Posterior cingulate gyrus (tissue), 11 donors: ENCODE measurements around the gene STXBP4.
A peak's percentile ranks its signal among the peaks of the same experiment; 100 is the strongest.

Source experiments
- DNase-seq, 10 donors: peaks; one replicate each; pipeline versions ENCODE4 v3.0.0 to v3.0.0-alpha.2; 2020 to 2021; ENCODE audit warnings: mixed read lengths in 3 of 10
- intact Hi-C: fragments of 100-400 bp; cut with DNase I; formaldehyde crosslinking; loops from one replicate; pipeline ENCODE4 v1.15.1; 2023

STXBP4 gene

DNA sequence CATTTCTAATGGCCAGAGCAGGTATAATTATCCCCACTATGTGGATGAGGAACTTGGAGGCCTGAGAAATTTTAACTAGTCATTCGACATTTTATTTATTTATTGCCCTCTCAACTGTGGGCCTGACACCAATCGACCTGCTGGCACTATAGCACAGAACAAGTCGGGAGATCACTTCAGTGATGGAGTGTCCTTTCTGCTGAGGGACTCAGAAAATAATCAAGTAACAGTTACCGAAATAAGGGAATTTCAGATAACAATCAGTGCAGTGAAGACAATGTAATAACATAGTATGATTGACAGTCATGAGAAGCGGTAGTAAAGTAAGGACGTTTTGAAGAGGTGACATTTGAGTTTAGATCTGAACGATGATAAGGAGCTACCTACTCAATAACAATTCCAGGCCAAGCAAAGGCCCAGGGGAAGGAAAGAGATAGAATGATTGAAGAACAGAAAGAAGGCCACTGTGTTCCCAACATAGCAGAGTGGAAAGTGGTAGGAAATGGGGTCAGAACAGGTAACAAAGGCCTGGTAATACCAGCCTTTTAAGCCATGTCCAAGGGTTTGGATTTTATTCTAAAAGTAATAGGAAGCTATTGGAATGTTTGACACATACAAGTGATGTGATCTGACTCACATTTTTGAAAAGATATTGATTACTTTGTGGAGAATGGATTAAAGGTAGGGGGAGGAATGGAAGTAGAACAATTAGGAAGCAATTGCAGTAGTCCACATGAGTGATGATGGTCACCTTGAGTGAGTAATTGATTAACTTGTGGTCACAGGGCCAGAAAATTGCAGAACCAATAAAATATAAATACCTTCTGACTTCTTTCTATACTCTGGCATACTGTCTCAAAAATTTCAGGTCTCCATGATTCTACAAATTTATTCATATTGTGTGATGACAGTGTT, 1.4 kb downstream of the STXBP4 start:
- DNase-seq = no peak
- intact Hi-C loops = loop anchor here (2.0 to 5.0 kb wide), 2 partner anchors 69 to 267 kb away; partner anchors contain the start of gene TOM1L1

DNA sequence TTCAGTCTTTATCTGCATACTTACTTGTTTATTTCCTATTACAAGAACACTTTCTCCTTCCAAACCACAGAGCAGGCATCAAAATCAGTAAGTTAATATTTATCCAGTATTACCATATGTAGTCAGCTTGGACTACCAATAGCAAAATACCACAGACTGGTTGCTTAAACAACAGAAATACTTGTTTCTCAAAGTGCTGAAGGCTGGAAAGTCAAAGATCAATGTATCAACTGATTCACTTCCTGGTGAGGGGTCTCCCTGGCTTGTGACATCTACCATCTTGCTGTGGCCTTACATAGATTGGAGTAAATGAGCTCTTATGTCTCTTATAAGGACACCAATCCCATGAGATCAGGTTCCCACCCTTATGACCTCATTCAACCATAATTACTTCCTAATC, 2.6 kb downstream of the STXBP4 start:
- no peak for DNase-seq
- intact Hi-C loops = no loop called here

DNA sequence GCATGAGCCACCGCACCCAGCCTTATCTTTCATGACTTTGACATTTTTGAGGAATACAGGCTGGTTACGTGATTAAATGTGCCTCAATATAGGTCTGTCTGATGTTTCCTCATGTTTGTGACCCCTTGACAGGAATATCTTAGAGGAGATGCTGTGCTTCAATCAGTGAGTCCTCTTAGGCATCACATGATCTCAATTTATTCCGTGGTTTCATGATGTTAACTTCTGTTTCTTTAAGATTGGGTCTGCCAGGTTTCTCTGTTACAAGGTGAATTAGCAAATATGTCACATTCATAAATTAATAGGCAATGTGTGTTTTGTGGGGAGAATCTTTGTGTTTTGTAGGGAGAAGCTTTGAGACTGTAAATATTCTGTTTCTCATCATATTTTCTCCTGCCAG, 3.3 kb downstream of the STXBP4 start:
- no peak for DNase-seq
- intact Hi-C loops = no loop called here

DNA sequence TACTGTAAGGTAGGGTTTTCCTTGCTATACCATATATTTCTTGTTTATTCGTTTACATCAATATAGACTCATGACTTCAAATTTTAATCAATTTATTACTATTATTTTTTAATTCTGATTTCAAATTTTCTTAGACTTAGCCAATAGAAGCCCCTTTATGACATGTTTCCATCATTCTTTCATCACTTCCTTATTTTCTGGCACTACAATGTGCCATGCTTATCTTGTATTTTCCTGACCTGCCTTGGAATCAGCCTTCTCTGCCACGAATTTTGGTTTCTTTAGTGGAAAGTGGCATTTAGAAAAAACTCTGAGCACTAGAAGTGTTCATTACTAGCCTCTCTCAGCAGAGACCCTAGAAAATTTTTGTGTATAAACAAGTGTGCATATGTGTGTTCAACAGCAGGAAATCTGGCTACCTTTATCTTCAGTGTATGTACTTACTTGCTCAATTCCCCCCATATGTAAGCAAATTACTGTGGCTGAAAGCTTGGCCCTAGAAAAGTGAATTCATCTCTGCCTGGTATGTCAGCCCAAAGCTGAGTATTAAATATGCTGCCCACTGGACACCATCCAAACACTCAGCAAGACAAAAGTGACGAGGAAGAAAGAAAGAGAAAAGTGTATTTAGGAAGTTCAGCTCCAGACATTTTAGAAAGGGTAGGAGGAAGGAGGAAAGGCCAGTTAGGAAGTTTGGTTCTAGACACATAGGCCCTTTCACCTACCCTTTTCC, 4.0 kb downstream of the STXBP4 start:
- intact Hi-C loops = no loop called here
- no peak for DNase-seq

DNA sequence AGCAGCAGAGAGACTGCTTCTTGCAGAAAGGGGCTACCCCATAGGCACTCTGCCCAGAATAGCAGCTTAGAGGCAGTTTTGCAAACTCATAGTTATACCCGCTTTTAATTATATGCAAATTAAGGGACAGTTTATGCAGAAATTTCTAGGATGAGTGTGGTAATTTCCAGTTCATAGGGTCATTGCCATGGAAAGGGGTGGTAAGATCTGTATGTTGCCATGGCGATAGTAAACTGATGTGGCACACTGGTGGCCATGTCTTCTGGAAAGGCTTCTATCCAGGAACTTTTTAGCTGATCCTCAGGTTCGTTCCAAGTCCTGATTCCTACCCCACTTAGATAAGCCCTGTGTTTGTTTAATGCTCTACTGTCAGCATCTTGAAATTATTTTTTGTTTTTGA, 6.2 kb downstream of the STXBP4 start:
- intact Hi-C loops = no loop called here
- no peak for DNase-seq

DNA sequence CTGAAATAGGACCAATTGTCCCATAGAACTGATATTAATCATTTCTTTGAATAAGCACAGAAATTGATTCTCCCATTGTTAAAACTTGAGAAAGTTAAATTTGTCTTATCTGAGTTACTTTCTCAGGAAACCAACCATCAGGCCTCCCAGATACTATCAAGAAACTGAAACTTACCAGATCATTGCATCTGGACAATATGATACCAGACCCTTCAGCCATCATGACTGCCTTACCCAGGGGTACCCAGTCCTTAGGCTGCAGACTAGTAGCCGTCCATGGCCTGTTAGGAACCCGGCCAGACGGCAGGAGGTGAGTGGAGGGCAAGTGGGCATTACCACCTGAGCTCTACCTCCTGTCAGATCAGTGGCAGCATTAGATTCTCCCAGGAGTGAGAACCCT, 7.8 kb downstream of the STXBP4 start:
- peak in 1 of 10 donors; percentile 34 for DNase-seq
- intact Hi-C loops = no loop called here

DNA sequence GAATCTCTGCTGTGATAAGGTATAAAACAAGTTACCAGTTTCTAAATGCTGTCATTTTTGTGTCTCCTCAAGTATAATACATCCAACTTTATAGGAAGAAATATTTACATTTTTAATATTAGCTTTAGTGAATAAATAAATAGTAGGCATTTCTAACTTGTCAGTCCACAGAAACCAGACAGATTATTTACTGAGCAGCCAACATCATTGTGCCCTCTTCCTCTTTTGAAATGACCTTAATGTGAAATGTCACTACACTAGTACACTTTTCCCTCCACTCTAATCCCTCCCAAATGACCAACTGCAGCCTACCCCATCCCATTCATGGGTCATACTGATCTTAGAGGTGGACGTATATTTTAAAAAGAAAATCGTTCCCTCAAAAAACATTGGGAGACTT, 9.2 kb downstream of the STXBP4 start:
- intact Hi-C loops = no loop called here
- DNase-seq = no peak

DNA sequence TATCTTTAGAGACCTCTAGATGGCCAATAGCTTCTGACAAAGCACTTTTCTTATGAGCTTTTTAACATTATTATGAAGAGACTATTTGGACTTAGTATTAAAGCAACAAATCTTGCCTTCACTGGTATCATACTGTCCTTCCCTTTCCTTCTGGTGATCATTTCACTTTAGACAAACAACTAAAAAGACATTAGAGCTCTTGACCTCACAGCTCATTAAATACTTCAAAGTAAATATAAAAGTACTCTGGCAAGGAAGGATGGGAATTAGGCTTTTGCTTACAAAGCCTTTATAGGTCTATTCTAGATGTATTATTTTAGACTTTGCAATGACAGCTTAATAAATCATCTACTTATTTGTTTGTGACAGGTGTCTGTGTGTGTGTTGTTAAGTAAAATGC, 11.1 kb downstream of the STXBP4 start:
- DNase-seq = no peak
- intact Hi-C loops = no loop called here

DNA sequence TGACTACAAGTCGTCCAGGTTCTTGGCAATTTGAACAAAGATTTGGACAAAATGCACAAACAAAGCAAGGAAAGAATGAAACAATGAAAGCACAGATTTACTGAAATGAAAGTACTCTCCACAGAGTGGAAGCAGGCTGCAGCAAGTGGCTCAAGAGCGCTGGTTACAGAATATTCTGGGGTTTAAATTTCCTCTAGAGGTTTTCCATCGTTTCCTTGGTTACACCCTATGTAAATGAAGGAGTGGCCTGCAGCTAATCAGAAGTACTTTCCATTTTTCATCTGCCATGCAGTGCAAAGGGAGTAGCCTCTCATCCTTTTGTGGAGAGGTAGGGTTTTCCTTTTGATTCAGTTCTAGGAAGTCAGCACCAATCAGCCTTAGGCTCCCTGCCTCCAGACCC, 11.8 kb downstream of the STXBP4 start:
- DNase-seq = no peak
- intact Hi-C loops = no loop called here

DNA sequence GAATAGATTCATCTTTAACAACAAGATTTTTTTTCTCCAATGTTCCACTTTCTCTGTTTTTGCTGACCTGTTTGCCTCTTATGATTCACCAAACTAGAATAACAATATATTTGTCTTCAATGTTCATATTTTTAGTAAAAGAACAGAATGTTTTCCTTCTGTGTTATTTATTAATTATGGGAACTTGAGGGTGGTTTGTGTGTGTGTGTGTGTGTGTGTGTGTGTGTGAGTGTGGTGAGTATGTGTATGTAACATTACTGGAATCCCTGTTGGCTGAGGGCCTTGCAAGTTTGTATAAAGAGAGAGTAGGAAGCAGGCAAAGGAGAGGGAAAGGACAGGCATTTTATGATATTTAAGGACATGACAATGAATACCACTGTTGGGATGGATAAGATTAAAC, 13.8 kb downstream of the STXBP4 start:
- intact Hi-C loops = no loop called here

DNA sequence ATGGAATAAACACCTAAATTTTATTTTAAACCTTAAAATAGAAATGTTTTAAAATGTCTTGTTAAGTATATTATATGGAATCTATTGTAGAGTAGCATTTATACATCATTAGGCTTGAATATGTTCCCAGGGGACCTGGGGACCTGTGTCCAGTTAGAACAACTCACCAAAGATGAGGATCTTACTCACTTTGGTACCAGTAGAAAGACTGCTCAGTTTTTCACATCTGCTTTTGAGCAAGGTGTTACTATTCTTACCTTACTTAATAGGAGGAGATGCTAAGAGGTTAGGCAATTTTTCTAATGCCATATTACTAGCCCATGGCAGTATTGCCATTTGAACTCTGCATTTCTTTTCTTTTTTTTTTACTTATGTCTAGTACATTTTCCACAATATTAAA, 14.7 kb downstream of the STXBP4 start:
- intact Hi-C loops = no loop called here
- DNase-seq = no peak

More for the DNA sequence above, 13.8 kb downstream of the STXBP4 start:
- DNase-seq = no peak

DNA sequence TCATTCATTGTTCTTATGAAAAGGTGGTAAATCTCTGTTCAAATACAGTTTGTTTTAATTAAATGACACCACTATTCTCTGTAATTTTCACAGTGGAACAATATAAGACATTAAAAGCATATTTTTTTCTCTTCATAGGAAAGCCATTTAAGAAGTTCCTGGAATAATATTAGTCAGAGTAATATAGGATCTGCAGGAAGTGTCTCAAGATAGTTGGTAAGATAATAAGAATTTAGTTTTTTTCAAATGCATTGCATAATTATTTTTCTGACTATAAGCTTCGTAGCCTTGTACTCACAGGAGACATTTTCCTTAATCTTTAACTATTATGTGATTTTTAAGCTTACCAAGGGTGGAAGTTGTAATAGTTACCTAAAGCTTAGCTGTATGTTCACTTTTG, 16.9 kb downstream of the STXBP4 start:
- DNase-seq = no peak
- intact Hi-C loops = no loop called here

DNA sequence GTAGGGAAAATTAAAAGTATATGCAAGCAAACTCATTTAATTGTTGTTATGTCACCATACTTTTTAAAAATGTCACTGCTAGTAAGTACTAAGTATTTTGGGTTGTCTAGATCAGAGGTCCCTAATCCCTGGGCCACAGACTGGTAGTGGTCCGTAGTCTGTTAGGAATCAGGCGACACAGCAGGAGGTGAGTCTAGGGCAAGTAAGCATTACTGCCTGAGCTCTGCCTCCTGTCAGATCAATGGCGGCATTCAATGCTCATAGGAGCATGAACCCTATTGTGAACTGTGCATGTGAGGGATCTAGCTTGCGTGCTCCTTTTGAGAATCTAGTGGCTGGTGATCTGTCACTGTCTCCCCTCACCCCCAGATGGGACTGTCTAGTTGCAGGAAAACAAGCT, 21.6 kb downstream of the STXBP4 start:
- DNase-seq = no peak
- intact Hi-C loops = no loop called here

DNA sequence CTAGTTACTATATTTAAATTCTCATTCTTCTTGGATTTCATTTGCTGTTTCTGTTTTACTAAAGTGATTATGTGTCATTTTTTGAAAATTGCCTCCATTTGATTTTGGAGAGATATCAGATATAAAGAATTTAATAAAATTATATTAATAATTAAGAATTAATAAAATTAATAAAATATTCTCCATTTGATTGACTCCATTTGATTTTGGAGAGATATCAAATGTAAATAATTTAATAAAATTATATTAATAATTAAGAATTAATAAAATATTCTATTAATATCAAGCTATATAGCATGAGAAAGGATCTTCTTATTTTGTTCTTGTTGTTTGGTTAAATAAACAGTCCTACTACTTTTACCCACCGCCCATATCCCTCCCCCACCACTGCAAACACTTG, 23.0 kb downstream of the STXBP4 start:
- DNase-seq = no peak
- intact Hi-C loops = no loop called here

DNA sequence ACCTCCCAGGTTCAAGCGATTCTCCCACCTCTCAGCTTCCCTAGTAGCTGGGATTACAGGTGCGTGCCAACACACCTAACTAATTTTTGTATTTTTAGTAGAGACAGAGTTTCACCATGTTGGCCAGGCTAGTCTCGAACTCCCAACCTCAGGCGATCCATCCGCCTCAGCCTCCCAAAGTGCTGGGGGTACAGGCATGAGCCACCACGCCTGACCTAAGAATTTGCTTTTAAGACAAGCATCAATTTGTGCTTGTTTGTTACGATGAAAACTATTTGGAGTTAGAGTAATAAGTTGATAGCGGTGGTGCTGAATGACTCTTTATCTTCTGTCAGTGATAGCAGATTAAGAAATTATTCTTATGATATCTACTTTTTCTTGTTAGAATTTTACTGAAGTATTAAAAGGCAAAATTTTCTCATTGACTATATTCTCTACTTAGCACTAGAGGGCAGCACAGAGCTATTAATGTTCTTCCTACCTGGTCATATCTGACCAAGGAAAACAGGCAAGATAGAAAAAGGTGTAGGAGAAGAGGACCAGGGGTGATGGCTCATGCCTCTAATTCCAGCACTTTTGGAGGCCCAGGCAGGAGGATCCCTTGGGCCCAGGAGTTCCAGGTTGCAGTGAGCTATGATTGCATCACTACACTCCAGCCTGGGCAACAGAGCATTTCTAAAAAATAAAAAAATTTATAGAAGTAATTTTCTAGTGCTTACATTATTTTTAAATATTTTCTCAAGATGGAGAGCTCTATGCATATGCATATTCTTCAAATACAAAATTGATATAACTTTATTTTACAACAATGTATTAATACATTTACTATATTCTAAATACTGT, 24.5 kb downstream of the STXBP4 start:
- intact Hi-C loops = loop anchor here (1.0 to 2.0 kb wide), 3 partner anchors 304 to 521 kb away; no protein-coding TSS in a partner anchor
- DNase-seq = no peak

DNA sequence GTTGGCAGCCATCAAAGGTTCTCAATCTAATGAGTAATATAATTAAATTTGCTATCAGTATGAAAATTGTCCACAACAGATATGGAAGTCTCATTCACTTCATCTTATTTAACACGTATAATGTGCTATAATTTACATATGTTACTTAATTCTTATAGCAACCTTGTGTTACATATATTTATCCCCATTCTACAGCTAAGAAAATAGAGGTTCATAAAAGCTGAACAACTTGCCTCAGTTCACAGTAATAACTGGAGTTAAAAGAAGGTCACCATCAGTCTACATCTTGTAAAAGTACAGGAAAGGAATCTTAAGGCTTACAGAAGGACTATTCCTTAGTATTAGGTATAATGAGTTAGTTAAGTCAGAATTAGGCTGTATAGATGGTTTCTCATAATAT, 27.9 kb downstream of the STXBP4 start:
- intact Hi-C loops = no loop called here
- DNase-seq = no peak

DNA sequence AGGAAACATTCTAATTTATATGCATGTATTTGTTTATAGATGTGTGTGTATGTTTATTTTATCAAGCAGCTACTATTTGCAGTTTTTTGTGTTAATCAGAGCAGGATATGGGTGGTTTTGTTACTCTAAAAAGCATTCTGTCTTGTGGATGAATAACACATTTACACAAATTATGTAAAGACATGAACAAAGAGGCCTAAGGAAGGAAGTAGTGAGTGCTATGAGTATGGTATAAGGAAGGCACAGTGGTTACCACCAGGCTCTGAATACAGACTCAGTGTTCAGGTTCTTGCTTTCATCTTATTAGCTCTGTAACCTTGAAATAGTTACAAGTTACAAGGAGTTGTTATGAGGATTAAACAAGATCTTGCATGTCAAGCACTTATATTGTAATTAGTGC, 33.9 kb downstream of the STXBP4 start:
- intact Hi-C loops = no loop called here

DNA sequence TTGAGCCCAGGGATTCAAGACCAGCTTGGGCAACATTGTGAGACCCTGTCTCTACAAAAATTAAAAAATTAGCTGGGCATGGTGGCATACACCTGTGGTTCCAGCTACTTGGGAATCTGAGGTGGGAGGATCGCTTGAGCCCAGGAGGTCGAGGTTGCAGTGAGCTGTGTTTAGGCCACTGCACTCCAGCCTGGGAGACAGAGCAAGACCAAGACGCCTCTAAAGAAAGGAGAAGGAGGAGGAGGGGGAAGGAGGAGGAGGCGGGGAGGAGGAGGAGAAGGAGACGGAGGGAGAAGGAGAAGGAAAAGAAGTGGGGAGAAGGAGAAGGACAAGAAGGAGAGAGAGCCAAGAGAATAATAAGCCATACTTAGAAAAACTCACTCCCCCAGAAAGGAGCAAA, 35.9 kb downstream of the STXBP4 start:
- intact Hi-C loops = no loop called here
- DNase-seq = no peak

More for the DNA sequence above, 33.9 kb downstream of the STXBP4 start:
- no peak for DNase-seq

DNA sequence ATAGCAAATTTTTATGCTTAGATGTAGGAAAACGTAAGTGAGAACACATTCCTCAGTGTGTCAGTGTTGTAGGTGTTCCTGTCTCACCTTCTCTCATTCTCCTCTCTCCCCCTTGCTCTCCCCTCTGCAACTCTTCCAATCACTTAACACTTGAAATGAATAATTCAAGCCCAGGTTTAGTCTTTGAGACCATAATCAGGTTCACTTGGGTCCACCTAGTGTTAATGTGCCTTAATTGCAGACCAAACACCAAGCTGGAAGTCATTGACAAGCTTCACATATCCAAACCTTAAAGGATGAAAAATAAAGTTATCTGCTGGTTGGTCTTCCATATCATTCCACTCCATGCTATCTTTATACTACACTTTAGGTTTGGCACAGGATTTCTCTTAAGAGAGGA, 37.0 kb downstream of the STXBP4 start:
- intact Hi-C loops = no loop called here
- no peak for DNase-seq

DNA sequence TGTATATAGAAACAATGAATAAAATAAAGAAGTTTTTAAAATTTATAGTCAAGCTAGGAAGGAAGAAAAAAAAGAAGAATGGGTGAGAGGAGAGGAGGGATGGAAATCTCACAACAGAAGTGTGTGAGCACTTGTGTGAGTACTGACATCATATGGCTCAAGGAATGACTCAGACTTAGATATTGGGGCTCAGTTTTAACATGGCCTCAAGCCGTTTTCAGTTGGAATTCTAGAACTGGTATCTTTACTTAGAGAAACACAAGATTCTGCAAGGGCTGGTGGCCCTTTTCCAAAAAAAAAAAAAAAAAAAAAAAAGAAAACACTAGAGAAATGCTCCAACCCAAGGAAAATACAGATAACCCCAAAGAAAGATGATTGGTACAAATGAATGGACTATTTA, 55.1 kb downstream of the STXBP4 start:
- intact Hi-C loops = no loop called here
- no peak for DNase-seq

DNA sequence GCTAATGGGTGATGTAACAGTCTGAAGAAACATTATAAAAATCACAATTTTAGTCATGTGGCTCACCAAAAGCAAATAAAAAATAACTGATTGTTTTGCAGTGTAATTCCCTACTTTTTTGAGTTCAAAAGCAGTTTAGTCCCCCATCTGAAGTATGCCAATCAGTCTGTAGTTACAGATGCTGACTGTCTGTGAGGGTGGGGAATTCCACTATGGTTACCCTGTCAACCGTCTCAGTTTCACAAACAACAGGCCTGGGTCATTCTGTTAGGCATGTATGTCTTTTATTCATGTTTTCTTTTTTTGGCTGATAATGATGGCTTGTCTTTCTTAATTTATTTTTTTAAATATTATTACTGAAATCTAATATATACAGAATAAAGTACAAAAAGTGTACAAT, 69.3 kb downstream of the STXBP4 start:
- intact Hi-C loops = no loop called here
- no peak for DNase-seq
